SK-N-SH (cell line): ENCODE measurements around the gene ZNF132. TPM values are rescaled to one million over a fixed set of nuclear protein-coding genes. Genes with fewer than 3 reads are reported as not detected.

Experiments
- CTCF ChIA-PET: fragments of 300-600, 350-600 bp; formaldehyde crosslinking; extraction: SDS; loops from one replicate; lab custom pipeline; 2021; lab: Yijun Ruan, JAX
- POLR2A ChIA-PET: fragments of 350-600 bp; sonication (Branson Sonifier 250); formaldehyde crosslinking; extraction: SDS; loops from one replicate; lab custom pipeline; 2020; ENCODE audit warnings: antibody characterized with exemption, inconsistent platforms; lab: Yijun Ruan, JAX
- DNase-seq: peaks from one replicate; pipeline ENCODE4 v3.0.0; 2012
- H2AFZ ChIP-seq: fragments of 200-600 bp; sonication (generic); 2 replicates; pipeline ENCODE4 v1.8.1; 2016; ENCODE audit warnings: antibody characterized with exemption, mild to moderate bottlenecking, low read depth
- H3F3A ChIP-seq: fragments of 200-600 bp; sonication (generic); replicated peaks from 2 replicates; pipeline ENCODE3; 2016; ENCODE audit warnings: antibody characterized with exemption, mild to moderate bottlenecking; ENCODE audit not compliant: insufficient read depth
- H3K27ac ChIP-seq, 2 experiments: fragments of 200-500 bp in 1 of 2; fragments of 200-600 bp in 1 of 2; sonication (Bioruptor generic) in 1 of 2; sonication (generic), shearing (Covaris generic) in 1 of 2; 2 replicates each; pipeline versions ENCODE4 v1.5.1 to v1.6.1; 2014 to 2016; ENCODE audit warnings: low read depth in 2 of 2, inconsistent platforms in 1 of 2, low read length in 1 of 2, mild to moderate bottlenecking in 1 of 2, mixed read lengths in 1 of 2
- H3K27me3 ChIP-seq: fragments of 200-600 bp; sonication (generic), shearing (Covaris generic); 2 replicates; pipeline ENCODE4 v1.6.1; 2016; ENCODE audit warnings: mixed run types; ENCODE audit not compliant: insufficient read depth
- H3K36me3 ChIP-seq, 2 experiments: fragments of 200-500 bp in 1 of 2; fragments of 200-600 bp in 1 of 2; sonication (Bioruptor generic) in 1 of 2; sonication (generic) in 1 of 2; replicated peaks in 1 of 2; 2 replicates each; pipeline versions ENCODE3 to v1.5.1; 2014 to 2016; ENCODE audit warnings: low read length in 1 of 2, mild to moderate bottlenecking in 1 of 2; ENCODE audit not compliant: insufficient read depth in 2 of 2, control insufficient read depth in 1 of 2
- H3K4me1 ChIP-seq, 2 experiments: fragments of 200-500 bp in 1 of 2; fragments of 200-600 bp in 1 of 2; sonication (Bioruptor generic) in 1 of 2; sonication (generic), shearing (Covaris generic) in 1 of 2; 2 replicates each; pipeline versions ENCODE4 v1.5.1 to v1.6.1; 2014 to 2016; ENCODE audit warnings: low read depth in 1 of 2, low read length in 1 of 2, mixed run types in 1 of 2; ENCODE audit not compliant: insufficient read depth in 2 of 2, control insufficient read depth in 1 of 2
- H3K4me2 ChIP-seq: fragments of 200-600 bp; sonication (generic), shearing (Covaris generic); 2 replicates; pipeline ENCODE4 v1.6.1; 2017; ENCODE audit warnings: mixed run types
- H3K4me3 ChIP-seq, 2 experiments: fragments of 200-500 bp in 1 of 2; fragments of 200-600 bp in 1 of 2; sonication (Bioruptor generic) in 1 of 2; sonication (generic), shearing (Covaris generic) in 1 of 2; 2 replicates each; pipeline versions ENCODE4 v1.5.1 to v1.8.1; 2014 to 2016; ENCODE audit warnings: low read depth in 2 of 2, inconsistent platforms in 1 of 2, low read length in 1 of 2, mild to moderate bottlenecking in 1 of 2, mixed read lengths in 1 of 2, moderate library complexity in 1 of 2
- H3K79me2 ChIP-seq: fragments of 200-600 bp; sonication (generic); 2 replicates; pipeline ENCODE4 v1.8.1; 2017; ENCODE audit warnings: mild to moderate bottlenecking; ENCODE audit not compliant: insufficient read depth
- H3K9ac ChIP-seq: fragments of 200-600 bp; sonication (generic); 2 replicates; pipeline ENCODE4 v1.6.1; 2017; ENCODE audit warnings: mixed run types
- H3K9me2 ChIP-seq: fragments of 200-600 bp; sonication (generic); 2 replicates; pipeline ENCODE4 v1.6.1; 2017; ENCODE audit warnings: mixed run types
- H3K9me3 ChIP-seq: fragments of 200-600 bp; sonication (generic); 2 replicates; pipeline ENCODE4 v1.6.1; 2017; ENCODE audit warnings: mixed run types, mild to moderate bottlenecking, moderate library complexity
- H4K20me1 ChIP-seq: fragments of 200-600 bp; sonication (generic); 2 replicates; pipeline ENCODE4 v1.6.1; 2017; ENCODE audit warnings: mild to moderate bottlenecking, mixed run types; ENCODE audit not compliant: insufficient read depth
- CTCF ChIP-seq: fragments of 200-600 bp; sonication (generic); IDR thresholded peaks from 2 replicates; pipeline ENCODE4 v1.6.1; 2017; ENCODE audit warnings: antibody characterized with exemption, mild to moderate bottlenecking, moderate library complexity
- EP300 ChIP-seq, 2 experiments: IDR thresholded peaks; 2 replicates each; pipeline versions ENCODE4 v1.4.0 to v1.6.1; 2012; ENCODE audit warnings: borderline replicate concordance in 1 of 2, low read depth in 1 of 2, low read length in 1 of 2
- EZH2phosphoT487 ChIP-seq: fragments of 200-600 bp; sonication (generic); IDR thresholded peaks from 2 replicates; pipeline ENCODE4 v1.6.1; 2017; ENCODE audit warnings: low read depth, mixed run types, mild to moderate bottlenecking, antibody characterized with exemption, moderate library complexity, borderline replicate concordance
- FOXJ3 ChIP-seq: sonication (generic); formaldehyde crosslinking; IDR thresholded peaks from 2 replicates; pipeline ENCODE4 v1.5.1; 2020; ENCODE audit warnings: mild to moderate bottlenecking, missing genetic modification reagents
- IRF3 ChIP-seq: fragments of 150-350 bp; IDR thresholded peaks from 2 replicates; pipeline ENCODE4 v1.6.1; 2016; ENCODE audit warnings: mild to moderate bottlenecking, low read depth, low read length
- JUND ChIP-seq: IDR thresholded peaks from 2 replicates; pipeline ENCODE4 v1.4.0; 2012
- RAD21 ChIP-seq: IDR thresholded peaks from 2 replicates; pipeline ENCODE4 v1.6.1; 2012; ENCODE audit warnings: mild to moderate bottlenecking, low read length
- RCOR1 ChIP-seq: fragments of 150-350 bp; IDR thresholded peaks from 2 replicates; pipeline ENCODE4 v1.6.1; 2017; ENCODE audit warnings: antibody characterized with exemption, low read length
- whole genome bisulfite sequencing: methylation state at CpG from one replicate; pipeline ENCODE4 v1.1.6; 2017; ENCODE audit warnings: low lambda C conversion rate; 5-methylcytosine and 5-hydroxymethylcytosine counted together
- polyA plus RNA-seq, 3 experiments: library from polyadenylated mRNA; depleted of rRNA; stranded (reverse); fragments of >200 nt; gene quantifications; 2 replicates each; pipeline ENCODE4 v1.2.3, GENCODE V29; 2012

Gene ZNF132
- polyA plus RNA-seq, 1 of the 3 experiments (the other 2 are of a cell fraction): 1.3 TPM

GRCh38 chr19:58387338-58388174 lies 52.4 kb downstream of the ZNF132 start:
- Histone ChIP-seq H2AFZ (0 out of 2 replicates have a peak overlapping the region, but pooled peaks have one; percentile 10), H4K20me1 (peaks cover 38% of the 10 kb centered on the region)

More at GRCh38 chr19:58387338-58388174, 52.4 kb downstream of the ZNF132 start:
- Histone ChIP-seq H3K4me2 (peak overlapping the region; percentile 85), H3K9ac (peak overlapping the region; percentile 91), H3K9me3 (no peaks in the 10 kb centered on the region), H3K27ac (peak overlapping the region; percentile 72 to 95; a peak in 3 of 4 replicates), H3K9me2 (no peaks in the 10 kb centered on the region), H3K4me3 (peak overlapping the region; percentile 87 to 92), H3K4me1 (peaks cover 16 to 25% of the 10 kb centered on the region in 2 experiments; a peak in 3 of 4 replicates), H3F3A (peaks cover 18% of the 10 kb centered on the region), H3K27me3 (no peaks in the 10 kb centered on the region), H3K79me2 (peaks cover 70% of the 10 kb centered on the region), H3K36me3 (peaks cover 21 to 38% of the 10 kb centered on the region in 2 experiments)
- TF ChIP-seq IRF3 (no peak), RCOR1 (no peak), JUND (no peak), EZH2phosphoT487 (no peak), EP300 (IDR thresholded peaks at IDR 0.05; ENCODE audit: borderline replicate concordance in 1 of 2, low read depth in 1 of 2, low read length in 1 of 2) (no peak), RAD21 (peak; percentile 40), FOXJ3 (CRISPR knock-in tag) (no peak), CTCF (peak; percentile 26; the same call in 1 of the 2 replicates)
- POLR2A ChIA-PET: interaction anchor here (0.9 to 1.6 kb wide), 5 partner anchors 11 to 132 kb away, joined by 3 to 5 read pairs (median 4); partner anchors contain the start of genes ZBTB45 and ZNF497
- DNase-seq: peak; percentile 56
- WGBS: under 1% methylated on average over 32 of the region's 39 CpGs
- CTCF ChIA-PET: interaction anchor here (0.6 to 0.8 kb wide), 2 partner anchors 61 to 774 kb away, joined by 3 read pairs; partner anchors contain the start of gene ZSCAN22
